Mesendoderm (in vitro differentiated cells): ENCODE measurements around the gene FOXRED1.

Source experiments
- DNase-seq: peaks from one replicate; pipeline ENCODE4 v3.0.0; 2013
- H2AK5ac ChIP-seq: 2 replicates; pipeline ENCODE4 v1.6.1; 2013; ENCODE audit warnings: low read length, inconsistent platforms
- H2BK120ac ChIP-seq: 2 replicates; pipeline ENCODE4 v1.6.1; 2013; ENCODE audit warnings: low read depth, mild to moderate bottlenecking, low read length, moderate library complexity, mixed read lengths
- H2BK15ac ChIP-seq: replicated peaks from 2 replicates; pipeline ENCODE4 v1.6.1; 2013; ENCODE audit warnings: low read depth, mild to moderate bottlenecking, moderate library complexity
- H2BK5ac ChIP-seq: 2 replicates; pipeline ENCODE4 v1.6.1; 2013; ENCODE audit warnings: low read length, inconsistent platforms
- H3K18ac ChIP-seq: 2 replicates; pipeline ENCODE4 v1.6.1; 2013; ENCODE audit warnings: mild to moderate bottlenecking, low read length, mixed read lengths
- H3K23ac ChIP-seq: one replicate; pipeline ENCODE4 v1.6.1; 2013; ENCODE audit warnings: low read length
- H3K27ac ChIP-seq: 2 replicates; pipeline ENCODE4 v1.5.1; 2013; ENCODE audit warnings: low read depth, mild to moderate bottlenecking, inconsistent platforms, low read length, moderate library complexity
- H3K27me3 ChIP-seq: 2 replicates; pipeline ENCODE4 v1.6.1; 2013; ENCODE audit warnings: low read length, control low read depth, mild to moderate bottlenecking, inconsistent platforms; ENCODE audit not compliant: insufficient read depth, poor library complexity
- H3K36me3 ChIP-seq: 2 replicates; pipeline ENCODE4 v1.6.1; 2013; ENCODE audit warnings: low read length, inconsistent platforms; ENCODE audit not compliant: control insufficient read depth, insufficient read depth
- H3K4ac ChIP-seq: one replicate; pipeline ENCODE4 v1.6.1; 2013; ENCODE audit warnings: low read depth, mild to moderate bottlenecking, low read length, moderate library complexity
- H3K4me1 ChIP-seq: 2 replicates; pipeline ENCODE4 v1.6.1; 2013; ENCODE audit warnings: low read depth, low read length, inconsistent platforms; ENCODE audit not compliant: control insufficient read depth
- H3K4me2 ChIP-seq: 2 replicates; pipeline ENCODE4 v1.6.1; 2013; ENCODE audit warnings: low read length
- H3K4me3 ChIP-seq: 2 replicates; pipeline ENCODE4 v1.5.1; 2013; ENCODE audit warnings: mild to moderate bottlenecking, low read length
- H3K56ac ChIP-seq: one replicate; pipeline ENCODE4 v1.6.1; 2013; ENCODE audit warnings: low read length
- H3K79me1 ChIP-seq: 2 replicates; pipeline ENCODE4 v1.6.1; 2013; ENCODE audit warnings: low read length, inconsistent platforms
- H3K79me2 ChIP-seq: 2 replicates; pipeline ENCODE4 v1.6.1; 2013; ENCODE audit warnings: mild to moderate bottlenecking, low read length; ENCODE audit not compliant: control insufficient read depth, insufficient read depth
- H3K9ac ChIP-seq: 2 replicates; pipeline ENCODE4 v1.6.1; 2013; ENCODE audit warnings: low read length, inconsistent platforms
- H4K5ac ChIP-seq: one replicate; pipeline ENCODE4 v1.6.1; 2013; ENCODE audit warnings: low read length
- H4K8ac ChIP-seq: one replicate; pipeline ENCODE4 v1.6.1; 2013; ENCODE audit warnings: low read depth, mild to moderate bottlenecking, control low read depth, low read length, moderate library complexity
- WGBS: extraction: QIAGEN DNeasy Blood & Tissue Kit; methylation state at CpG from one replicate; pipeline ENCODE4 v1.1.7; 2013; ENCODE audit warnings: low lambda C conversion rate, missing lambda C conversion rate; ENCODE audit not compliant: insufficient coverage; ENCODE audit errors: extremely low coverage; 5-methylcytosine and 5-hydroxymethylcytosine counted together

FOXRED1 gene

GRCh38 chr11:126277780-126278179 lies 8.8 kb downstream of the FOXRED1 start:
- Histone ChIP-seq H4K8ac (no peak overlapping the region), H3K27me3 (no peaks in the 10 kb centered on the region), H3K79me1 (no peaks in the 10 kb centered on the region), H3K23ac (no peak overlapping the region), H3K36me3 (peaks cover 1% of the 10 kb centered on the region), H3K4ac (no peak overlapping the region), H2AK5ac (no peak overlapping the region), H2BK120ac (no peak overlapping the region), H3K56ac (no peak overlapping the region), H3K4me3 (no peak overlapping the region), H3K4me2 (no peak overlapping the region), H2BK15ac (no peak overlapping the region), H3K27ac (no peak overlapping the region), H3K79me2 (no peaks in the 10 kb centered on the region), H3K4me1 (peaks cover 3% of the 10 kb centered on the region), H3K18ac (no peak overlapping the region), H3K9ac (no peak overlapping the region), H2BK5ac (no peak overlapping the region), H4K5ac (no peak overlapping the region)
- DNase-seq: no peak
- WGBS: no CpG with 5 or more reads among the region's 4 CpGs

GRCh38 chr11:126279191-126279590 lies 10.2 kb downstream of the FOXRED1 start:
- H3K79me2 ChIP-seq: no peaks in the 10 kb centered on the region

GRCh38 chr11:126280595-126280994 lies 11.6 kb downstream of the FOXRED1 start:
- Histone ChIP-seq H3K36me3 (peaks cover 1% of the 10 kb centered on the region), H3K9ac (no peak overlapping the region), H3K23ac (no peak overlapping the region), H3K4ac (no peak overlapping the region), H3K79me2 (no peaks in the 10 kb centered on the region), H4K8ac (no peak overlapping the region), H4K5ac (no peak overlapping the region), H2AK5ac (no peak overlapping the region), H3K4me3 (no peak overlapping the region), H3K27me3 (no peaks in the 10 kb centered on the region), H3K27ac (no peak overlapping the region), H3K79me1 (no peaks in the 10 kb centered on the region), H2BK15ac (no peak overlapping the region), H2BK5ac (no peak overlapping the region), H3K4me2 (no peak overlapping the region), H2BK120ac (no peak overlapping the region), H3K4me1 (peaks cover 7% of the 10 kb centered on the region), H3K18ac (no peak overlapping the region), H3K56ac (no peak overlapping the region)
- DNase-seq: no peak
- no CpG with 5 or more reads among the region's 5 CpGs for WGBS

More at GRCh38 chr11:126279191-126279590, 10.2 kb downstream of the FOXRED1 start:
- no peak overlapping the region for H2BK15ac ChIP-seq
- H3K4me2 ChIP-seq: no peak overlapping the region
- H3K27me3 ChIP-seq: no peaks in the 10 kb centered on the region
- no peak overlapping the region for H3K18ac ChIP-seq
- peaks cover 7% of the 10 kb centered on the region for H3K4me1 ChIP-seq
- H2BK5ac ChIP-seq: no peak overlapping the region
- no peak for DNase-seq
- no peak overlapping the region for H2BK120ac ChIP-seq
- no peak overlapping the region for H3K4me3 ChIP-seq
- H3K27ac ChIP-seq: no peak overlapping the region
- no peak overlapping the region for H4K8ac ChIP-seq
- no peak overlapping the region for H3K9ac ChIP-seq
- peaks cover 1% of the 10 kb centered on the region for H3K36me3 ChIP-seq
- WGBS: no CpG with 5 or more reads among the region's 8 CpGs
- no peak overlapping the region for H3K56ac ChIP-seq
- H4K5ac ChIP-seq: no peak overlapping the region
- H3K4ac ChIP-seq: no peak overlapping the region
- no peaks in the 10 kb centered on the region for H3K79me1 ChIP-seq
- H3K23ac ChIP-seq: no peak overlapping the region
- no peak overlapping the region for H2AK5ac ChIP-seq

GRCh38 chr11:126281245-126281644 lies 12.3 kb downstream of the FOXRED1 start:
- Histone ChIP-seq H3K18ac (no peak overlapping the region), H3K36me3 (no peaks in the 10 kb centered on the region), H3K9ac (no peak overlapping the region), H2AK5ac (no peak overlapping the region), H3K4me3 (no peak overlapping the region), H3K23ac (no peak overlapping the region), H3K79me2 (no peaks in the 10 kb centered on the region), H3K4me2 (no peak overlapping the region), H2BK5ac (no peak overlapping the region), H3K4me1 (peaks cover 7% of the 10 kb centered on the region), H2BK15ac (no peak overlapping the region), H4K8ac (no peak overlapping the region), H3K27ac (no peak overlapping the region), H3K4ac (no peak overlapping the region), H3K27me3 (no peaks in the 10 kb centered on the region), H3K79me1 (no peaks in the 10 kb centered on the region), H2BK120ac (no peak overlapping the region), H3K56ac (no peak overlapping the region), H4K5ac (no peak overlapping the region)
- no peak for DNase-seq
- no CpG with 5 or more reads among the region's 6 CpGs for WGBS

GRCh38 chr11:126281666-126282175 lies 12.8 kb downstream of the FOXRED1 start:
- no peak overlapping the region for H3K4me3 ChIP-seq
- peak overlapping the region; percentile 47 for H4K5ac ChIP-seq
- no peak for DNase-seq
- H3K4ac ChIP-seq: no peak overlapping the region
- peak overlapping the region; percentile 83 for H3K9ac ChIP-seq
- H3K56ac ChIP-seq: peak overlapping the region; percentile 95
- H4K8ac ChIP-seq: no peak overlapping the region
- H3K27me3 ChIP-seq: no peaks in the 10 kb centered on the region
- no peak overlapping the region for H2BK120ac ChIP-seq
- no peak overlapping the region for H3K4me2 ChIP-seq
- no peak overlapping the region for H2AK5ac ChIP-seq
- H3K79me1 ChIP-seq: no peaks in the 10 kb centered on the region
- H2BK5ac ChIP-seq: no peak overlapping the region
- no peak overlapping the region for H3K27ac ChIP-seq
- H3K18ac ChIP-seq: no peak overlapping the region
- no CpG with 5 or more reads among the region's 10 CpGs for WGBS
- H2BK15ac ChIP-seq: no peak overlapping the region
- peaks cover 7% of the 10 kb centered on the region for H3K4me1 ChIP-seq
- no peaks in the 10 kb centered on the region for H3K79me2 ChIP-seq
- no peaks in the 10 kb centered on the region for H3K36me3 ChIP-seq
- no peak overlapping the region for H3K23ac ChIP-seq

- peak; percentile 52 for DNase-seq
- peak overlapping the region; percentile 59 for H3K23ac ChIP-seq
- H2AK5ac ChIP-seq: no peak overlapping the region
- H3K27me3 ChIP-seq: no peaks in the 10 kb centered on the region
- peak overlapping the region; percentile 86 for H3K4me2 ChIP-seq
- no peak overlapping the region for H2BK120ac ChIP-seq
- peak overlapping the region; percentile 95 for H3K56ac ChIP-seq
- H4K5ac ChIP-seq: peak overlapping the region; percentile 47
- H3K36me3 ChIP-seq: no peaks in the 10 kb centered on the region
- peak overlapping the region; percentile 66 for H3K4me3 ChIP-seq
- H3K18ac ChIP-seq: no peak overlapping the region
- peaks cover 7% of the 10 kb centered on the region for H3K4me1 ChIP-seq
- H3K9ac ChIP-seq: peak overlapping the region; percentile 83
- no peak overlapping the region for H2BK15ac ChIP-seq
- no peaks in the 10 kb centered on the region for H3K79me2 ChIP-seq
- H2BK5ac ChIP-seq: no peak overlapping the region
- no peak overlapping the region for H3K4ac ChIP-seq
- H4K8ac ChIP-seq: peak overlapping the region; percentile 94
- no peaks in the 10 kb centered on the region for H3K79me1 ChIP-seq
- H3K27ac ChIP-seq: no peak overlapping the region
- no CpG with 5 or more reads among the region's 15 CpGs for WGBS
Measured at GRCh38 chr11:126282361-126282735, 13.4 kb downstream of the FOXRED1 start.
